Gastrocnemius medialis (tissue), 4 donors: ENCODE data around the gene TNXB.

Source experiments
- POLR2A ChIP-seq, 2 donors: fragments of 450-650 bp; IDR thresholded peaks; one replicate each; pipeline ENCODE4 v1.6.1; 2017; ENCODE audit warnings: antibody characterized with exemption in 2 of 2, mild to moderate bottlenecking in 2 of 2, moderate library complexity in 2 of 2
- TF ChIP-seq, protein P1 (sequence below), 5 experiments: fragments of 450-650 bp in 3 of 5; fragments of 200-600 bp in 2 of 5; sonication (generic) in 2 of 5; IDR thresholded peaks in 4 of 5; conservative IDR thresholded peaks in 1 of 5; 1 replicate in 4 of 5; 2 replicates in 1 of 5; pipeline ENCODE4 v1.5.1; 2016 to 2019; ENCODE audit warnings: antibody characterized with exemption in 5 of 5, mild to moderate bottlenecking in 3 of 5, moderate library complexity in 3 of 5

DNA sequence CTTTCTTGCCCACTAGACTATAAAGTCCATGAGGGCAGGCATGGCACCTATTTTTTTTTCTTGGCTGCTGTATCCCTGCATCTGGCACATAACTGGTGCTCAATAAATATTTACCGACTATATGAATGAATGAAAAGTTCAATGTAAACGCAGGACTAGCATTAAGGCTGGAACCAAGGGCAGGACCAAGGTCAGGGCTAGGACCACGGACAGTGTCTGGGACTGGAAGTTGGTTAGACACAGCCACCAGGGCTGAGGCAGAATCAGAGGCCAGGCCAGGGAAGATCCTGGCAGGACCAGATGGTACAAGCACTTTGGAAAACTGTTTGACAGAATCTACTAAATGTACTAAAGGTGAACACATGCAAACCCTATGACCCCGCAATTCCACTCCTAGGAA lies 3.7 kb downstream of the TNXB start:
- TF ChIP-seq, protein P1, sequence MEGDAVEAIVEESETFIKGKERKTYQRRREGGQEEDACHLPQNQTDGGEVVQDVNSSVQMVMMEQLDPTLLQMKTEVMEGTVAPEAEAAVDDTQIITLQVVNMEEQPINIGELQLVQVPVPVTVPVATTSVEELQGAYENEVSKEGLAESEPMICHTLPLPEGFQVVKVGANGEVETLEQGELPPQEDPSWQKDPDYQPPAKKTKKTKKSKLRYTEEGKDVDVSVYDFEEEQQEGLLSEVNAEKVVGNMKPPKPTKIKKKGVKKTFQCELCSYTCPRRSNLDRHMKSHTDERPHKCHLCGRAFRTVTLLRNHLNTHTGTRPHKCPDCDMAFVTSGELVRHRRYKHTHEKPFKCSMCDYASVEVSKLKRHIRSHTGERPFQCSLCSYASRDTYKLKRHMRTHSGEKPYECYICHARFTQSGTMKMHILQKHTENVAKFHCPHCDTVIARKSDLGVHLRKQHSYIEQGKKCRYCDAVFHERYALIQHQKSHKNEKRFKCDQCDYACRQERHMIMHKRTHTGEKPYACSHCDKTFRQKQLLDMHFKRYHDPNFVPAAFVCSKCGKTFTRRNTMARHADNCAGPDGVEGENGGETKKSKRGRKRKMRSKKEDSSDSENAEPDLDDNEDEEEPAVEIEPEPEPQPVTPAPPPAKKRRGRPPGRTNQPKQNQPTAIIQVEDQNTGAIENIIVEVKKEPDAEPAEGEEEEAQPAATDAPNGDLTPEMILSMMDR (IDR thresholded peaks at IDR 0.05 in 4 of 5, conservative IDR thresholded peaks at IDR 0.05 in 1 of 5), result no peak
- no peak for TF ChIP-seq POLR2A (IDR thresholded peaks at IDR 0.05)
